ENCODE data around the gene BPIFB3.
"Not testable (repeated sequence)": the region's sequence is repeated elsewhere in the genome, so short reads cannot be mapped to it uniquely, and the experiment has no call there.

The BPIFB3 gene

DNA sequence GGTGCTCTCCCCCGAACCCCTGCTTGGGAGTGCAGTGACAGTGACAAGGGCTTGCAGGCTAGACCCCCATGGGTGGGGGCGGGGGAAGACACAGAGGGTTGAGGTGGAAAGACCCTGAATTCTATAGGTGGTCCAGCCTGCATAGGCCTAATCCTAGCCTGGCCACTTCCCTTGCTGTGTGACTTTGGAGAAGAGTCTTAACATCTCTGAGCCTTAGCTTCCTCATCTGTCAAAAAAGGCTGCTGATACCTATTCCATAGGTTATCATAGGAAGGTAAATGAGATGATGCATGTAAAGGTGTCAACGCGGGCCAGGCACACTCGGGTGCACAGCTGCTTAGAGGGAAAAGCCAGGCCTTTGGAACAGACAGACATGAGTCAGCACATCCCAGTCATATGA lies 41.5 kb downstream of the BPIFB3 start:
- H3K36me3 ChIP-seq (ENCODE audit: control insufficient read depth, insufficient read depth, low read length) = no peaks in the 10 kb centered on the region
- no peak overlapping the region for H3K27ac ChIP-seq (ENCODE audit: low read depth, low read length)

DNA sequence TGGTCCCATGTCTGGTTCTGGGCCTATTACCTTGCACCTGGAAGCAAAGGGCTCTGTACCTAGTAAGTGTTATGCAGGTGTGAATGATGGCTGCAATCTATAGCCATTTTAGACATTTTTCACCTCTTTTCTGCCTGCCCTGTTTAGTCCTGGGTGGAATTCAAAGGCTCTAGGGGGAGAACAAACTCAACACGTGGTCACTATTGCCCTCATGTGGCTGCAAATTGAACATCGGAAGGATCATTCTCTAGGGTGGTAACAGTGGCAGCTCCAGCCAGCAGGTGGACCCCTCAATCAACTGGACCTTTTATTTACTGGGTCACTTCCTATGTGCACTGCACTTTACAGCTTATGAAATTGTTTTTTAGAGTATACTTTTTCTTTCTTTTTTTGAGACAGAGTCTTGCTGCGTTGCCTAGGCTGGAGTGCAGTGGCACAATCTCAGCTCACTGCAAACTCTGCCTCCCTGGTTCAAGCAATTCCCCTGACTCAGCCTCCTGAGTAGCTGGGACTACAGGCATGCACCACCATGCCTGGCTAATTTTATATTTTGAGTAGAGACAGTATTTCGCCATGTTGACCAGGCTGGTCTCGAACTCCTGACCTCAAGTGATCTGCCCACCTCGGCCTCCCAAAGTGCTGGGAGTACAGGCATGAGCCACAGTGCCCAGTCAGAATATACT lies 42.3 kb downstream of the BPIFB3 start:
- H3K4me3 ChIP-seq (ENCODE audit: low read length); H3K27ac ChIP-seq (ENCODE audit: low read depth, low read length); H3K4me1 ChIP-seq (ENCODE audit: control insufficient read depth, insufficient read depth, low read length); H3K36me3 ChIP-seq (ENCODE audit: control insufficient read depth, insufficient read depth, low read length); H3K9ac ChIP-seq (ENCODE audit: low read length); H3K27me3 ChIP-seq (ENCODE audit: control insufficient read depth, insufficient read depth, low read length): not testable (repeated sequence)

More for the DNA sequence above, 41.5 kb downstream of the BPIFB3 start:
- no peak overlapping the region for H3K4me3 ChIP-seq (ENCODE audit: low read length)
- H3K9ac ChIP-seq (ENCODE audit: low read length) = no peak overlapping the region
- no peaks in the 10 kb centered on the region for H3K4me1 ChIP-seq (ENCODE audit: control insufficient read depth, insufficient read depth, low read length)
- no peaks in the 10 kb centered on the region for H3K27me3 ChIP-seq (ENCODE audit: control insufficient read depth, insufficient read depth, low read length)

- Histone ChIP-seq H3K27me3 (ENCODE audit: control insufficient read depth, insufficient read depth, low read length) (no peaks in the 10 kb centered on the region), H3K4me1 (ENCODE audit: control insufficient read depth, insufficient read depth, low read length) (no peaks in the 10 kb centered on the region), H3K27ac (ENCODE audit: low read depth, low read length) (no peak overlapping the region), H3K4me3 (ENCODE audit: low read length) (no peak overlapping the region), H3K9ac (ENCODE audit: low read length) (no peak overlapping the region), H3K36me3 (ENCODE audit: control insufficient read depth, insufficient read depth, low read length) (no peaks in the 10 kb centered on the region)
Observed at GRCh38 chr20:33097001-33097400, 43.3 kb downstream of the BPIFB3 start.

DNA sequence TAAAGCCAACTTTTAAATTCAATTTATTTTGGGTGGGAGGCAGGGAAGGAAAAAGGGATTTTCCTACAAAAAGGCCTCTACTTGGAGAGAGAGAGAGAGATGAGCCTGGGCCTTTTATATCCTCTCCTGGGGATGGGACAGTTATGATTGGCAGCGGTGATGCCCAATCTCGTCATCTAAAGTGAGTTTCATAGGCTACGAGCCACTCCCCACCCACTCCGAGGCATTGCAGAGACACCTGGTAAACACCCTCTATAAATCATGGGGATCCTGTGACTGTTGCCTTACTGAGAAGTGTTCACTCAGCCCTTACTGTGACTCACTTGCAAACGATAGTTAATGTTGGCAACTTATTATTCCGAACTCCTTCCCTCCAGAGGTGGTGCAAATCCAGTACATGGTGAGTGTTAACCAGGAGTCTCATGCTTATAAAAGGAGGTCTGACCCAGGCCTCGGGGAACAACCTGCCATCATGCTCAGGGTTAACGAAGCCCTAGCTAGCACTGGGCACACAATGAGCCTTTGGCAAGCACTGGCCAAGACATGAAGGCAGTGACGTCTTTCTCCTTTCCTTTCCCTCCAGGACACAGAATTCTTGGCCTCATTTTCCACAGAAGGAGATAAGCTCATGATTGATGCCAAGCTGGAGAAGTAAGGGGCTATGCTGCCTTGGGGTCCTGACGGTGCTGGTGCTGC lies 46.3 kb downstream of the BPIFB3 start:
- H3K27ac ChIP-seq (ENCODE audit: low read depth, low read length) = no peak overlapping the region
- no peaks in the 10 kb centered on the region for H3K36me3 ChIP-seq (ENCODE audit: control insufficient read depth, insufficient read depth, low read length)
- no peaks in the 10 kb centered on the region for H3K27me3 ChIP-seq (ENCODE audit: control insufficient read depth, insufficient read depth, low read length)
- H3K4me3 ChIP-seq (ENCODE audit: low read length) = no peak overlapping the region
- no peaks in the 10 kb centered on the region for H3K4me1 ChIP-seq (ENCODE audit: control insufficient read depth, insufficient read depth, low read length)
- H3K9ac ChIP-seq (ENCODE audit: low read length) = no peak overlapping the region

- H3K4me3 ChIP-seq (ENCODE audit: low read length) = no peak overlapping the region
- H3K4me1 ChIP-seq (ENCODE audit: control insufficient read depth, insufficient read depth, low read length) = no peaks in the 10 kb centered on the region
Observed at GRCh38 chr20:33103556-33103955, 49.9 kb downstream of the BPIFB3 start.

GRCh38 chr20:33104336-33104735 lies 50.6 kb downstream of the BPIFB3 start:
- Histone ChIP-seq H3K27ac (ENCODE audit: low read depth, low read length) (no peak overlapping the region), H3K4me1 (ENCODE audit: control insufficient read depth, insufficient read depth, low read length) (no peaks in the 10 kb centered on the region), H3K36me3 (ENCODE audit: control insufficient read depth, insufficient read depth, low read length) (no peaks in the 10 kb centered on the region), H3K4me3 (ENCODE audit: low read length) (no peak overlapping the region), H3K9ac (ENCODE audit: low read length) (no peak overlapping the region), H3K27me3 (ENCODE audit: control insufficient read depth, insufficient read depth, low read length) (no peaks in the 10 kb centered on the region)

More at GRCh38 chr20:33103556-33103955, 49.9 kb downstream of the BPIFB3 start:
- no peak overlapping the region for H3K9ac ChIP-seq (ENCODE audit: low read length)
- H3K36me3 ChIP-seq (ENCODE audit: control insufficient read depth, insufficient read depth, low read length) = no peaks in the 10 kb centered on the region
- no peak overlapping the region for H3K27ac ChIP-seq (ENCODE audit: low read depth, low read length)
- H3K27me3 ChIP-seq (ENCODE audit: control insufficient read depth, insufficient read depth, low read length) = no peaks in the 10 kb centered on the region

GRCh38 chr20:33105316-33105924 lies 51.7 kb downstream of the BPIFB3 start:
- Histone ChIP-seq H3K27me3 (ENCODE audit: control insufficient read depth, insufficient read depth, low read length) (no peaks in the 10 kb centered on the region), H3K4me1 (ENCODE audit: control insufficient read depth, insufficient read depth, low read length) (no peaks in the 10 kb centered on the region), H3K27ac (ENCODE audit: low read depth, low read length) (no peak overlapping the region), H3K36me3 (ENCODE audit: control insufficient read depth, insufficient read depth, low read length) (no peaks in the 10 kb centered on the region), H3K9ac (ENCODE audit: low read length) (no peak overlapping the region), H3K4me3 (ENCODE audit: low read length) (no peak overlapping the region)

- H3K27me3 ChIP-seq (ENCODE audit: control insufficient read depth, insufficient read depth, low read length); H3K4me3 ChIP-seq (ENCODE audit: low read length); H3K27ac ChIP-seq (ENCODE audit: low read depth, low read length); H3K4me1 ChIP-seq (ENCODE audit: control insufficient read depth, insufficient read depth, low read length); H3K9ac ChIP-seq (ENCODE audit: low read length); H3K36me3 ChIP-seq (ENCODE audit: control insufficient read depth, insufficient read depth, low read length): not testable (repeated sequence)
Observed at GRCh38 chr20:33106058-33106620, 52.4 kb downstream of the BPIFB3 start.

GRCh38 chr20:33108661-33109060 lies 55.0 kb downstream of the BPIFB3 start:
- Histone ChIP-seq H3K27ac (ENCODE audit: low read depth, low read length) (no peak overlapping the region), H3K4me3 (ENCODE audit: low read length) (no peak overlapping the region), H3K36me3 (ENCODE audit: control insufficient read depth, insufficient read depth, low read length) (no peaks in the 10 kb centered on the region), H3K9ac (ENCODE audit: low read length) (no peak overlapping the region), H3K4me1 (ENCODE audit: control insufficient read depth, insufficient read depth, low read length) (no peaks in the 10 kb centered on the region), H3K27me3 (ENCODE audit: control insufficient read depth, insufficient read depth, low read length) (no peaks in the 10 kb centered on the region)

GRCh38 chr20:33110147-33110825 lies 56.6 kb downstream of the BPIFB3 start:
- Histone ChIP-seq H3K27me3 (ENCODE audit: control insufficient read depth, insufficient read depth, low read length) (no peaks in the 10 kb centered on the region), H3K4me1 (ENCODE audit: control insufficient read depth, insufficient read depth, low read length) (no peaks in the 10 kb centered on the region), H3K9ac (ENCODE audit: low read length) (no peak overlapping the region), H3K4me3 (ENCODE audit: low read length) (no peak overlapping the region), H3K36me3 (ENCODE audit: control insufficient read depth, insufficient read depth, low read length) (no peaks in the 10 kb centered on the region), H3K27ac (ENCODE audit: low read depth, low read length) (no peak overlapping the region)

GRCh38 chr20:33111306-33111705 lies 57.6 kb downstream of the BPIFB3 start:
- H3K4me1 ChIP-seq (ENCODE audit: control insufficient read depth, insufficient read depth, low read length) = no peaks in the 10 kb centered on the region
- no peaks in the 10 kb centered on the region for H3K36me3 ChIP-seq (ENCODE audit: control insufficient read depth, insufficient read depth, low read length)
- H3K27ac ChIP-seq (ENCODE audit: low read depth, low read length) = no peak overlapping the region
- H3K9ac ChIP-seq (ENCODE audit: low read length) = no peak overlapping the region
- no peak overlapping the region for H3K4me3 ChIP-seq (ENCODE audit: low read length)
- H3K27me3 ChIP-seq (ENCODE audit: control insufficient read depth, insufficient read depth, low read length) = no peaks in the 10 kb centered on the region

Measured in rectal smooth muscle tissue (tissue), 1 donor.